ENCODE data around the gene PPFIA1. TPM values are rescaled to one million over a fixed set of nuclear protein-coding genes. Genes with fewer than 3 reads are reported as not detected.

The PPFIA1 gene
- total RNA-seq, 1 donor from 2014 or later, result 57.7 TPM

- no peak for DNase-seq
Measured at GRCh38 chr11:70415642-70416395, 145.3 kb downstream of the PPFIA1 start.

- DNase-seq, result no peak
Measured at GRCh38 chr11:70416881-70417280, 146.4 kb downstream of the PPFIA1 start.

DNA sequence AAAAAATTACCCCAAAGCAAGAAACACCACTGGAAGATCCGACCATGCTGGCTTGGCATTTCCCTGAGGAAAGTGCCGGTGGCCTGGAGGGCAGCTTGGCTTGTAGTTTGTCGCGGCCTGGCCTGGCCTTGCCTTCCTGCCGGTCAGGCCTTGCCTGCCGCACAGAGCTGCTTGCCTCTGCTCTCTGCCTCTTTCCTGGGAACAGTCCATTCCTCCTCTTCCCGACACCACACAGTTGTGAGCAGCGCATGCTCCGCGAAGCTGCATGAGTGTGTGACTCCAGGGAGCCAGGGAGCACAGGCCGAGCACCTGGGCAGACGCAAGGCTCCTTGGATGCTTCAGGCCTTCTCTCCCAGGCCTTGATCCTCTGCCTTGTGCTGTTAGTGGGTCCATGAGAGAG, 147.6 kb downstream of the PPFIA1 start:
- DNase-seq, result no peak

DNA sequence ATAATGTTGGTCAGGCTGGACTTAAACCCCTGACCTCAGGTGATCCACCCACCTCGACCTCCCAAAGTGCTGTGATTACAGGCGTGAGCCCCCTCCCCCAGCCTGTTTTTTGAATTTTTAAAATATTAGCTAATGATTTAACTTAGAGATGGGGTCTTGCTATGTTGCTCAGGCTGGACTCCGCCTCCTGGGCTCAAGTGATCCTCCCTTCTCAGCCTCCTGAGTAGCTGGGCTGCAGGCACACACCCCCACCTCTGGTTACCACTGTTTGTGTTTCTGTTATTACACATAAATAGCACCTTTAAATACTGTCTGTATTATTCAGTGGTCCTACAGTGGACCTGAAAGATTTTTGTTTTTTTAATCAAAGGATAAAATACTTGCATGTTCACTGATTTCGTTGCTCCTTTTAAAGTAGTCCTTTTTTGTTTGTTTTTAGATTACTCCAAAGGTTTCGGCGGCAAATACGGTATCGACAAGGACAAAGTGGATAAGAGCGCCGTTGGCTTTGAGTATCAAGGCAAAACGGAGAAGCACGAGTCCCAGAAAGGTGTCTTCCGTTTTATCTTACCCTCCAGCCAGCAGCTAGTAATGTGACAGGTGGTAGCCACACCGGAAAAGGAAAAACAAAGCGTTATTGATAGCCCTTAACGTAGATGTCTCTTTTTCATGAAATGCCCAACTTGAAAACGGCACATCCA, 149.0 kb downstream of the PPFIA1 start:
- no peak for DNase-seq

DNA sequence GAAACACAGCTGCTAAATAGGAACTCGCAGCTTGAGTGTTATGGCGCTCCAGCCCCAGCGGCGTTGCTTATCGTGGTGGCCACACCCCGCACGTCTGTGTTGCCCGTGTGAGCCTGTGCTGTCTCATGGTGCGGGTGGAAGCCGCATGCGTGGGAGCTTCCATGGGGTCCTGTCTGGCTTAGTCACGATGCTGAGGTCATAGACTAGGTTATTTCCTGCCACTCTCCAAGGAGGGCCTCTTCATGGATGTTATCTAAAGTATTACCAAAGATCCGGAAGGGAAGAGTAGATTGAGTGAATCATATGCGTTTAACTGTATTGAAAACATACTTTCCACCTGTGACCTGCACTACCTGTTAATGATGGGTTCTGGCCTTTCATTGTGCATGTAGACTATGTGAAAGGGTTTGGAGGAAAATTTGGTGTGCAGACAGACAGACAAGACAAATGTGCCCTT, 149.5 kb downstream of the PPFIA1 start:
- no peak for DNase-seq

DNA sequence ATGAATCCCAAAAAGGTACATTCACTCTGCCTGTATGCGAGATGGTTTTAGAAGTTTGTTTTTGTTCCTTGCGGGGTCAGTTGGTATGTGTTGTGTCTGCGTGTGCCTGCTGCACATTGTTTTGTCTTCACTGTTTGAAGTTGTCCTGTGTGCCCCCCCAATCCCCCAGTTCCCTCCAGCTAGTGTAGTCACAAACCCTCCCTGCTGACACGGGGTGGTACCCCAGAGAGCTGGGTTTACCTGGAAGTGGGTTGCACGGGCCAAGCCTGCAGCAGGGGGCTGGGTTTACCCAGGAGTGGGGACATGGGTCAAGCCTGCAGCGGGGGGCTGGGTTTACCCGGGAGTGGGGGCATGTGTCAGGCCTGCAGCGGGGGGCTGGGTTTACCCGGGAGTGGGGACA, 150.0 kb downstream of the PPFIA1 start:
- DNase-seq, result no peak

GRCh38 chr11:70421123-70421522, 150.6 kb downstream of the PPFIA1 start:
- no peak for DNase-seq

- no peak for DNase-seq
Measured at GRCh38 chr11:70422692-70423522, 152.4 kb downstream of the PPFIA1 start.

- DNase-seq, result no peak
Measured at GRCh38 chr11:70423523-70424505, 153.3 kb downstream of the PPFIA1 start.

GRCh38 chr11:70424765-70425344, 154.4 kb downstream of the PPFIA1 start:
- DNase-seq, result no peak

DNA sequence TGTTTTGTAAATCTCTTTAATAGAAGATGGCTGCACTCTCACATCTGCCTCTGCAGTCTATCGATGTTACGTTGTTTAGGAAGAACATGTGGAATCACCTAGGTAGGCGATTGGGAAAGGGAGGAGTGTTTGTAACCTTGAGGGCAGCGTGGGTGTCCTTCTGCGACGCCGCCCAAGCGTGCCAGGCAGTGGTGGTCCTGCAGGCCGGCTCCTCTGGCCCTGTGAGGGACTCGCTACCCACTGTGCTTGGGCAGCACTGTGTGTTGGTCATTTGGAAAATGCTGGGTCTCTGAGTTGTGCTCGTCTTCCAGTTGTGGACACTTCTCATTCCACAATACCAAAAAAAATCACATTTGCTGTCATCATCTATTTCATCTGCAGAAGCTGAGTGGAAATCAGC, 156.9 kb downstream of the PPFIA1 start:
- DNase-seq, result no peak

DNA sequence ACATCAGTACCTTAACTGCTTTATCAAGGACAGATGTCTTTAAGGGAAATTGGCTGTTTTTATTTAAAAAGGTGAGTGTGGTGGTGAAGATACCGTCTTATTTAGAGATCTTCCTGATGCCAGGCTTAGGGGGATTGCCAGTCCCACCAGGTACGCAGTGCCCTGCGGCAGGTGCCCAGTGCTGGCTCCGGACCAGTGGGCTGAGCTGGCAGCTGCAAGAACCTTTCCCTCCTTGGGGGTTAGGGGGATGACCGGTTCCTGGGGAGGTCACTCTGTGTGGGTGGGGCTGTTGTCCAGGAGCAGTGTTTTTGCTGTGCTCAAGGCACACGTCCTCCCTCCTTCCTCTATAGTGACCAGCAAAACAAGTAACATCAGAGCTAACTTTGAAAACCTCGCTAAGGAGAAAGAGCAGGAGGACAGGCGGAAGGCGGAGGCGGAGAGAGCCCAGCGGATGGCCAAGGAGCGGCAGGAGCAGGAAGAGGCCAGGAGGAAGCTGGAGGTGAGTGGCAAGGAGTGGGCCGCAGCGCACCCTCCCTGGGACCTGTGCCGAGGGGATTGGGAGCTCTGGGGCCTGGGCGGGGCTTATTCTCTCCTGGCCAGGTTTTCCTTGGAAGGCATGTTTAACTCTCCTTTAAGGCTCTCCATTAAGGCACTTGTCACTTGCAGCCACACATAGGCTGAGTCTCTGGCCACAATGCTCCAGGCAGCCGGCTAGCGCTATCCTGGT, 158.4 kb downstream of the PPFIA1 start:
- no peak for DNase-seq

DNA sequence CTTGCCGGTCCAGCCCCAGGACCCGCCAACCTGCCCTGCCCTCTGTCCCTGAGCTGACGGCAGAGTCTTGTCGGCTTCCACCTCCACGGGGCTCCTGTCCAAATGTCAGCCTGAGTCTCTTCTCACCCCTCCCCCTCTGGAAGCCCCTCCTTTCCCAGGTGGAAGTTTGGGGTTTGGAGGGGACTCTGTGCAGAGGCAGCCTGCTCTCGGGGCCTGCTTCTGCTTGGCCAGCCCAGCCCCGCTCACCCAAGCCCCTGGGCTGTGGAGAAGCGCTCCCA, 158.9 kb downstream of the PPFIA1 start:
- no peak for DNase-seq

DNA sequence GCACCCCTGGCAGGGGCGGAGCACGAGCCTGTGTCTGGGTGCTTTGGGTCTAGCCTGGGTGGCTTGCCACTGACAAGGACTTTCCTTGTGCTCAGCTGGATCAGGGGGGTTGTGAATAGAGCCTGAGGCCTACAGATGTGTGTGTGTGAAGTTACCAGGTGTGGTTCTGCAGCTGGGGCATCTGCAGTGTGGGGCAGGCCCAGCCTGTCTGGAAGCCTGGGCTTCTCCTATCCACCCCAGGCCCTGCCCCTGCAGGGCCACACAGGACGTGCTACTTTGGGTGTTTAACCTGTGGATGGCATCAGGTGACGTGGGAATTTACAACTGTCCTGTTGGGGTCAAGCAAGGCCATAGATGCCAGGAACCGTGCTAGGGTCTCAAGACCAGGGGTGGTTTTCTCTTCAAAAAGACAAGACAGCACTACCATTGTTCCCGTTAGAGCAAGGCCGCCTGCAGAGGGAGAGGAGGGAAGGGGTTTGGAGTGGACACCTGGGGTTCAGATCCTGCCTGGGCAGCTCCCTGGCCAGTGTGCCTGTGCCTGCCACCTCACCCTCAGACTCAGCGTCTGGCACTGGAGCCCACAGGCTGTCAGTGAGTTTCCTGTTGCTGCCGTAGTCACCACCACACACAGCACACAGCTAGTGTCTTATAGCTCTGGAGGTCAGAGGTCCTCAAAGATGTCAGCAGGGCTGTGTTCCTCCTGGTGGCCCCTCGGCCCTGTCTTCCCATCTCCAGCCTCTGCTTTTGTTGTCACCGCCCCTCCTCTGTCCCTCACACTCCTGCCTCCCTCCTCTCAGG, 159.4 kb downstream of the PPFIA1 start:
- no peak for DNase-seq

GRCh38 chr11:70430671-70431574, 160.4 kb downstream of the PPFIA1 start:
- DNase-seq, result no peak

- DNase-seq, result no peak
Measured at GRCh38 chr11:70431611-70432010, 161.1 kb downstream of the PPFIA1 start.

DNA sequence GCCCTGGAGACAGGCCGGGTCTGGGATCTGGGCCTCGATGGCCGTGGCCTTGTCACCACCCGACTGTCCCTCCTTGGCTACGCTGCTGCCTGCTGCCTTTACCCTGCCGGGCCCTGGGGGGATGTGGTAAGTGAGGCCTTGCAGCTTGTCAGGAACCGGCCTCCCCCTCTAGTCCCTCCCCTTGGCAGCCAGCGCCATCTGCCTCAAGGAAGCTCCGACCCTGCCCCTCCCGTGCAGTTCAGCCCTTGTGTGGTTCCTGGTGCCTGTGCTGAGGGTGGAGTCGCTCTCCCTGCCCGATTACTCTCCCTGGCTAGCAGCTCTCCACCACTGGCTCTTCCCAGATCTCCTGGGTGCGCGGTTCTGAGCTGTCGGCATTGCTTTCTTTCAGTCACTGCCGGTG, 161.6 kb downstream of the PPFIA1 start:
- DNase-seq, result no peak

DNA sequence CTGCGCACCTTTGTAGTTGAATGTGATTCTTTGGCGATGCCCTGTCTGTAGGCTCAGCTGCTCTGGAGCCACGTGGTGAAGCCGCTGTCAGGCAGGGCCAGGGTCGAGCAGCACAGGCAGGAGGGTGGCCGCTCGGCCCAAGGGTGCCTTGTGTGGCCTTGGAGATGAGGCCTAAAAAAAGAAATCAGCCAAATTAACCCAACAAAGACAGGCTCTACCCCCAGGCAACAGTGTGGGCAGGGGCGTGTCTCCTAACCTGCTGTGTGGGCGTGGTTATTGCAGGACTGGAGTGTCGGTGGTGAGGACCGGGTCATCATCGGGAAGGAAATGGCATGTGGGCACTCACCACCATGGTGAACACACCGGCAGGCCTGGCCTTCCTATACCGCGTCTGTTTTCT, 162.1 kb downstream of the PPFIA1 start:
- no peak for DNase-seq

GRCh38 chr11:70433038-70433437, 162.5 kb downstream of the PPFIA1 start:
- DNase-seq, result no peak

Measured in tongue (tissue), 2 donors.